K562 (cell line): ENCODE data around the gene SLC1A3. TPM values are rescaled to one million over a fixed set of nuclear protein-coding genes. Genes with fewer than 3 reads are reported as not detected.

Source experiments
- CCAR2 ChIP-seq: fragments of 200-400 bp; formaldehyde crosslinking; IDR thresholded peaks from 2 replicates; pipeline ENCODE4 v1.6.1; 2017; ENCODE audit warnings: mild to moderate bottlenecking, low read depth, low read length
- DMBX1 ChIP-seq: fragments of 250-450 bp; sonication (Bioruptor Pico); IDR thresholded peaks from 2 replicates; pipeline ENCODE4 v1.8.0; 2022; ENCODE audit warnings: inconsistent platforms, mild to moderate bottlenecking, moderate library complexity, borderline replicate concordance
- FOXP1 ChIP-seq: sonication (generic); formaldehyde crosslinking; IDR thresholded peaks from 2 replicates; pipeline ENCODE4 v1.8.0; 2022; ENCODE audit warnings: mild to moderate bottlenecking, missing genetic modification reagents
- HDAC8 ChIP-seq: fragments of 450-650 bp; IDR thresholded peaks from 2 replicates; pipeline ENCODE4 v1.6.1; 2016; ENCODE audit warnings: mild to moderate bottlenecking, missing genetic modification characterization, moderate library complexity, missing compliant biosample characterization
- IFI16 ChIP-seq: fragments of 250-450 bp; sonication (Bioruptor Pico); IDR thresholded peaks from 2 replicates; pipeline ENCODE4 v2.1.2; 2022; ENCODE audit warnings: mild to moderate bottlenecking, inconsistent platforms
- IRF9 ChIP-seq: fragments of 450-650 bp; IDR thresholded peaks from 2 replicates; pipeline ENCODE4 v1.6.1; 2016; ENCODE audit warnings: missing biosample characterization, missing genetic modification characterization
- KDM1A ChIP-seq, 2 experiments: fragments of 450-650 bp; IDR thresholded peaks; 2 replicates each; pipeline ENCODE4 v1.6.1; 2016; ENCODE audit warnings: mild to moderate bottlenecking in 2 of 2
- NFATC3 ChIP-seq: fragments of 450-650 bp; IDR thresholded peaks from 2 replicates; pipeline ENCODE4 v1.6.1; 2017; ENCODE audit warnings: mild to moderate bottlenecking
- SMARCA4 ChIP-seq: fragments of 450-650 bp; IDR thresholded peaks from 2 replicates; pipeline ENCODE4 v1.6.1; 2016
- TSC22D4 ChIP-seq: fragments of 450-650 bp; IDR thresholded peaks from 2 replicates; pipeline ENCODE4 v1.6.1; 2016; ENCODE audit warnings: missing genetic modification characterization, missing biosample characterization, control low read depth
- ZNF408 ChIP-seq: fragments of 250-450 bp; sonication (Bioruptor Pico); IDR thresholded peaks from 2 replicates; pipeline ENCODE4 v1.4.0; 2020; ENCODE audit warnings: low read depth, mild to moderate bottlenecking, moderate library complexity
- polyA plus RNA-seq, 8 experiments: library from polyadenylated mRNA; depleted of rRNA in 4 of 8; stranded (reverse) in 5 of 8; unstranded in 3 of 8; fragments of >200 nt; fragmentation: Nextera tagmentation in 2 of 8; fragmentation: Illumina TruSeq in 1 of 8; extraction: Ambion mirVana in 2 of 8; extraction: Trizol in 1 of 8; gene quantifications; 2 replicates each; pipeline versions ENCODE4 v1.2.1 to v1.2.3, GENCODE V29; 2011 to 2014; ENCODE audit warnings: inconsistent platforms in 1 of 8, missing spikeins in 1 of 8
- total RNA-seq, 7 experiments: library from RNA; depleted of rRNA in 6 of 7; stranded (reverse); fragments of >200 nt in 6 of 7; fragmentation: Illumina TruSeq in 2 of 7; extraction: Trizol in 2 of 7; gene quantifications; 2 replicates each; pipeline versions ENCODE4 v1.2.1 to v1.2.3, GENCODE V29; 2011 to 2021; ENCODE audit warnings: low replicate concordance in 1 of 7
- TF ChIP-seq, protein P1 (sequence below): fragments of 450-650 bp; IDR thresholded peaks from 2 replicates; pipeline ENCODE4 v1.6.1; 2016; ENCODE audit warnings: mild to moderate bottlenecking, moderate library complexity
- TF ChIP-seq, protein P2 (sequence below): fragments of 250-450 bp; sonication (Bioruptor Pico); IDR thresholded peaks from 2 replicates; pipeline ENCODE4 v1.8.0; 2021; ENCODE audit warnings: moderate library complexity, mild to moderate bottlenecking, inconsistent platforms

The SLC1A3 gene
- total and polyA plus RNA-seq, 9 of the 15 experiments (the other 6 are each of a cell fraction or from before 2014, with no cell fraction given) = 0.13 TPM; not detected in 8

DNA sequence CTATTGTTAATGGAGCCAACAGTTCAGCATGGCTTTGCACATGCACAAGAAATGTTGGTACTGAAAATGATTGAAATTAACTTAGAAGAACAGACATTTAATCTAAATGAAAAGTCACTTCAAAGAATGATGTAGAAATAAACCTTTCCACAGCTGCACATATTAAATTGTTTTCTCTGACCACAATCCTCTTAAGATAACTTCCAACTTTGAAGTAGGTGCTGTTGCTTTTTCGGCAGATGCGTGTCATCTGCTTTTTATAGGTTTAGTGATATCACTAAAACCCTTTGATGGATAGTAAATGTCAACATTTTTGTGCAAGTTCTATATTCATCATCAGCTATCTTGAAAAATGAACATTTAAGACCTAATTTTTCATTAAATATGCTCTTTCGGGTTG is 25.3 kb upstream of the SLC1A3 start (continued):
- no peak for TF ChIP-seq TSC22D4 (tag)
- TF ChIP-seq, protein P1, sequence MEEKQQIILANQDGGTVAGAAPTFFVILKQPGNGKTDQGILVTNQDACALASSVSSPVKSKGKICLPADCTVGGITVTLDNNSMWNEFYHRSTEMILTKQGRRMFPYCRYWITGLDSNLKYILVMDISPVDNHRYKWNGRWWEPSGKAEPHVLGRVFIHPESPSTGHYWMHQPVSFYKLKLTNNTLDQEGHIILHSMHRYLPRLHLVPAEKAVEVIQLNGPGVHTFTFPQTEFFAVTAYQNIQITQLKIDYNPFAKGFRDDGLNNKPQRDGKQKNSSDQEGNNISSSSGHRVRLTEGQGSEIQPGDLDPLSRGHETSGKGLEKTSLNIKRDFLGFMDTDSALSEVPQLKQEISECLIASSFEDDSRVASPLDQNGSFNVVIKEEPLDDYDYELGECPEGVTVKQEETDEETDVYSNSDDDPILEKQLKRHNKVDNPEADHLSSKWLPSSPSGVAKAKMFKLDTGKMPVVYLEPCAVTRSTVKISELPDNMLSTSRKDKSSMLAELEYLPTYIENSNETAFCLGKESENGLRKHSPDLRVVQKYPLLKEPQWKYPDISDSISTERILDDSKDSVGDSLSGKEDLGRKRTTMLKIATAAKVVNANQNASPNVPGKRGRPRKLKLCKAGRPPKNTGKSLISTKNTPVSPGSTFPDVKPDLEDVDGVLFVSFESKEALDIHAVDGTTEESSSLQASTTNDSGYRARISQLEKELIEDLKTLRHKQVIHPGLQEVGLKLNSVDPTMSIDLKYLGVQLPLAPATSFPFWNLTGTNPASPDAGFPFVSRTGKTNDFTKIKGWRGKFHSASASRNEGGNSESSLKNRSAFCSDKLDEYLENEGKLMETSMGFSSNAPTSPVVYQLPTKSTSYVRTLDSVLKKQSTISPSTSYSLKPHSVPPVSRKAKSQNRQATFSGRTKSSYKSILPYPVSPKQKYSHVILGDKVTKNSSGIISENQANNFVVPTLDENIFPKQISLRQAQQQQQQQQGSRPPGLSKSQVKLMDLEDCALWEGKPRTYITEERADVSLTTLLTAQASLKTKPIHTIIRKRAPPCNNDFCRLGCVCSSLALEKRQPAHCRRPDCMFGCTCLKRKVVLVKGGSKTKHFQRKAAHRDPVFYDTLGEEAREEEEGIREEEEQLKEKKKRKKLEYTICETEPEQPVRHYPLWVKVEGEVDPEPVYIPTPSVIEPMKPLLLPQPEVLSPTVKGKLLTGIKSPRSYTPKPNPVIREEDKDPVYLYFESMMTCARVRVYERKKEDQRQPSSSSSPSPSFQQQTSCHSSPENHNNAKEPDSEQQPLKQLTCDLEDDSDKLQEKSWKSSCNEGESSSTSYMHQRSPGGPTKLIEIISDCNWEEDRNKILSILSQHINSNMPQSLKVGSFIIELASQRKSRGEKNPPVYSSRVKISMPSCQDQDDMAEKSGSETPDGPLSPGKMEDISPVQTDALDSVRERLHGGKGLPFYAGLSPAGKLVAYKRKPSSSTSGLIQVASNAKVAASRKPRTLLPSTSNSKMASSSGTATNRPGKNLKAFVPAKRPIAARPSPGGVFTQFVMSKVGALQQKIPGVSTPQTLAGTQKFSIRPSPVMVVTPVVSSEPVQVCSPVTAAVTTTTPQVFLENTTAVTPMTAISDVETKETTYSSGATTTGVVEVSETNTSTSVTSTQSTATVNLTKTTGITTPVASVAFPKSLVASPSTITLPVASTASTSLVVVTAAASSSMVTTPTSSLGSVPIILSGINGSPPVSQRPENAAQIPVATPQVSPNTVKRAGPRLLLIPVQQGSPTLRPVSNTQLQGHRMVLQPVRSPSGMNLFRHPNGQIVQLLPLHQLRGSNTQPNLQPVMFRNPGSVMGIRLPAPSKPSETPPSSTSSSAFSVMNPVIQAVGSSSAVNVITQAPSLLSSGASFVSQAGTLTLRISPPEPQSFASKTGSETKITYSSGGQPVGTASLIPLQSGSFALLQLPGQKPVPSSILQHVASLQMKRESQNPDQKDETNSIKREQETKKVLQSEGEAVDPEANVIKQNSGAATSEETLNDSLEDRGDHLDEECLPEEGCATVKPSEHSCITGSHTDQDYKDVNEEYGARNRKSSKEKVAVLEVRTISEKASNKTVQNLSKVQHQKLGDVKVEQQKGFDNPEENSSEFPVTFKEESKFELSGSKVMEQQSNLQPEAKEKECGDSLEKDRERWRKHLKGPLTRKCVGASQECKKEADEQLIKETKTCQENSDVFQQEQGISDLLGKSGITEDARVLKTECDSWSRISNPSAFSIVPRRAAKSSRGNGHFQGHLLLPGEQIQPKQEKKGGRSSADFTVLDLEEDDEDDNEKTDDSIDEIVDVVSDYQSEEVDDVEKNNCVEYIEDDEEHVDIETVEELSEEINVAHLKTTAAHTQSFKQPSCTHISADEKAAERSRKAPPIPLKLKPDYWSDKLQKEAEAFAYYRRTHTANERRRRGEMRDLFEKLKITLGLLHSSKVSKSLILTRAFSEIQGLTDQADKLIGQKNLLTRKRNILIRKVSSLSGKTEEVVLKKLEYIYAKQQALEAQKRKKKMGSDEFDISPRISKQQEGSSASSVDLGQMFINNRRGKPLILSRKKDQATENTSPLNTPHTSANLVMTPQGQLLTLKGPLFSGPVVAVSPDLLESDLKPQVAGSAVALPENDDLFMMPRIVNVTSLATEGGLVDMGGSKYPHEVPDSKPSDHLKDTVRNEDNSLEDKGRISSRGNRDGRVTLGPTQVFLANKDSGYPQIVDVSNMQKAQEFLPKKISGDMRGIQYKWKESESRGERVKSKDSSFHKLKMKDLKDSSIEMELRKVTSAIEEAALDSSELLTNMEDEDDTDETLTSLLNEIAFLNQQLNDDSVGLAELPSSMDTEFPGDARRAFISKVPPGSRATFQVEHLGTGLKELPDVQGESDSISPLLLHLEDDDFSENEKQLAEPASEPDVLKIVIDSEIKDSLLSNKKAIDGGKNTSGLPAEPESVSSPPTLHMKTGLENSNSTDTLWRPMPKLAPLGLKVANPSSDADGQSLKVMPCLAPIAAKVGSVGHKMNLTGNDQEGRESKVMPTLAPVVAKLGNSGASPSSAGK = no peak
- TF ChIP-seq HDAC8 = no peak
- TF ChIP-seq, protein P2, sequence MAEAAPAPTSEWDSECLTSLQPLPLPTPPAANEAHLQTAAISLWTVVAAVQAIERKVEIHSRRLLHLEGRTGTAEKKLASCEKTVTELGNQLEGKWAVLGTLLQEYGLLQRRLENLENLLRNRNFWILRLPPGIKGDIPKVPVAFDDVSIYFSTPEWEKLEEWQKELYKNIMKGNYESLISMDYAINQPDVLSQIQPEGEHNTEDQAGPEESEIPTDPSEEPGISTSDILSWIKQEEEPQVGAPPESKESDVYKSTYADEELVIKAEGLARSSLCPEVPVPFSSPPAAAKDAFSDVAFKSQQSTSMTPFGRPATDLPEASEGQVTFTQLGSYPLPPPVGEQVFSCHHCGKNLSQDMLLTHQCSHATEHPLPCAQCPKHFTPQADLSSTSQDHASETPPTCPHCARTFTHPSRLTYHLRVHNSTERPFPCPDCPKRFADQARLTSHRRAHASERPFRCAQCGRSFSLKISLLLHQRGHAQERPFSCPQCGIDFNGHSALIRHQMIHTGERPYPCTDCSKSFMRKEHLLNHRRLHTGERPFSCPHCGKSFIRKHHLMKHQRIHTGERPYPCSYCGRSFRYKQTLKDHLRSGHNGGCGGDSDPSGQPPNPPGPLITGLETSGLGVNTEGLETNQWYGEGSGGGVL (CRISPR knock-in tag) = no peak
- no peak for TF ChIP-seq NFATC3
- TF ChIP-seq FOXP1 (CRISPR knock-in tag) = no peak
- no peak for TF ChIP-seq SMARCA4
- no peak for TF ChIP-seq DMBX1 (CRISPR knock-in tag)
- TF ChIP-seq ZNF408 (CRISPR knock-in tag) = no peak
- no peak for TF ChIP-seq IFI16 (CRISPR knock-in tag)
- no peak for TF ChIP-seq KDM1A (IDR thresholded peaks at IDR 0.05)
- TF ChIP-seq IRF9 (tag) = no peak
- TF ChIP-seq CCAR2 = no peak
